OCI-LY1 (cell line): ENCODE data around the gene DDHD1.

Experiments
- EZH2 ChIP-seq: fragments of 200-600 bp; sonication (generic), shearing (Covaris generic); IDR thresholded peaks from 2 replicates; pipeline ENCODE4 v1.8.0; 2017; ENCODE audit warnings: borderline replicate concordance, mixed run types, mild to moderate bottlenecking, antibody characterized with exemption, low read length, moderate library complexity, mixed read lengths
- TF ChIP-seq, protein P1 (sequence below): fragments of 200-600 bp; sonication (generic), shearing (Covaris generic); IDR thresholded peaks from 2 replicates; pipeline ENCODE4 v1.5.1; 2017; ENCODE audit warnings: mild to moderate bottlenecking, antibody characterized with exemption, low read length, moderate library complexity, mixed read lengths

DNA sequence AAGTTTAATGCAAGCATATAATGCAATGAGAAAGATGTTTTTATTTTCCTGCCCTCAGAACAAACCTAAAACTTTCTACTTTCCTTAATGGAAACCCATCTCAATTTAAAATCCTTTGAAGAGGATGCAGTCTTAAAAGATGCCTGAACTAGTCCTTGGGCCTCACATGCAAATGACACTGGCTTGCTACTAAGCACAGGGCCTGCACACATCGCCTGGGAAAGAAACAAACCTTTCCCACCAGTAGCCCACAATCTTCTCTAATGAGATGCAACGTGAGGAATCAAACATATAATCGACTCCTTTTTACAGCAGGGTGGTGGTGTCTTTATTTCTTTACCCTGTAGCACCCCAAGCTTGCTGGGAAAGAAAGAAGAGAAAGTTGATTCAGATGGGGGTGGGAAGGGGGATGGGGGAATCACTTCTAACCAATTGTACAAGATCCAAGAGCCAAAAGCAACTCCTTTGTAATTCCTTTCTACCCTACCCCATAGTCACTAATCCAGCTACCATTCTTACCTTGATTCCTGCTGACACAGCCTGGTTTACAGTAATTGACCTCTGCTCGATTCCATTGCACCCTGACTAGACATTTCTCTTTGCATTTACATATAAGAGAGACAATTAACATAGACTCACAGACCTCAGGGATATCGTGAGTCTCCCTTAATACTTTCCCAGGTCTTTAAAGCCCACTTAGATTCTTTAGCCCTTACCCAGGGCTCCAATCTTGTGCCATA lies 132.8 kb downstream of the DDHD1 start:
- TF ChIP-seq EZH2, result no peak
- TF ChIP-seq, protein P1, sequence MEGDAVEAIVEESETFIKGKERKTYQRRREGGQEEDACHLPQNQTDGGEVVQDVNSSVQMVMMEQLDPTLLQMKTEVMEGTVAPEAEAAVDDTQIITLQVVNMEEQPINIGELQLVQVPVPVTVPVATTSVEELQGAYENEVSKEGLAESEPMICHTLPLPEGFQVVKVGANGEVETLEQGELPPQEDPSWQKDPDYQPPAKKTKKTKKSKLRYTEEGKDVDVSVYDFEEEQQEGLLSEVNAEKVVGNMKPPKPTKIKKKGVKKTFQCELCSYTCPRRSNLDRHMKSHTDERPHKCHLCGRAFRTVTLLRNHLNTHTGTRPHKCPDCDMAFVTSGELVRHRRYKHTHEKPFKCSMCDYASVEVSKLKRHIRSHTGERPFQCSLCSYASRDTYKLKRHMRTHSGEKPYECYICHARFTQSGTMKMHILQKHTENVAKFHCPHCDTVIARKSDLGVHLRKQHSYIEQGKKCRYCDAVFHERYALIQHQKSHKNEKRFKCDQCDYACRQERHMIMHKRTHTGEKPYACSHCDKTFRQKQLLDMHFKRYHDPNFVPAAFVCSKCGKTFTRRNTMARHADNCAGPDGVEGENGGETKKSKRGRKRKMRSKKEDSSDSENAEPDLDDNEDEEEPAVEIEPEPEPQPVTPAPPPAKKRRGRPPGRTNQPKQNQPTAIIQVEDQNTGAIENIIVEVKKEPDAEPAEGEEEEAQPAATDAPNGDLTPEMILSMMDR, result no peak
